H54 (cell line): ENCODE data around the gene BMF.
A peak's percentile ranks its signal among the peaks of the same experiment; 100 is the strongest.
"Not testable (repeated sequence)": the region's sequence is repeated elsewhere in the genome, so short reads cannot be mapped to it uniquely, and the experiment has no call there.

Experiments used
- DNase-seq: peaks from one replicate; pipeline ENCODE4 v3.0.0; 2011; ENCODE audit warnings: low spot score, mixed read lengths; ENCODE audit not compliant: insufficient read length
- FAIRE-seq: peaks from 3 replicates; lab custom pipeline; 2011; peaks lifted over from hg19 to GRCh38; lab: Jason Lieb, UNC
- POLR2A ChIP-seq: IDR thresholded peaks from 2 replicates; pipeline ENCODE4 v1.6.1; 2011; ENCODE audit warnings: low read depth, mild to moderate bottlenecking, low read length

The BMF gene

GRCh38 chr15:40136470-40137302 is 28.0 kb upstream of the BMF start:
- no peak for TF ChIP-seq POLR2A
- FAIRE-seq (no peak), DNase-seq (no peak)

- not testable (repeated sequence) for FAIRE-seq, DNase-seq
These were observed 27.3 kb upstream of the BMF start for GRCh38 chr15:40135846-40136450.

- DNase-seq (no peak), FAIRE-seq (no peak)
- TF ChIP-seq POLR2A: no peak
These were observed 26.2 kb upstream of the BMF start for GRCh38 chr15:40134885-40135284.

- TF ChIP-seq POLR2A: no peak
- DNase-seq (no peak), FAIRE-seq (no peak)
These were observed 24.9 kb upstream of the BMF start for GRCh38 chr15:40133544-40133943.

GRCh38 chr15:40130799-40131502 is 22.3 kb upstream of the BMF start:
- DNase-seq: no peak
- FAIRE-seq: no peak
- TF ChIP-seq POLR2A: no peak

GRCh38 chr15:40130118-40130517 is 21.4 kb upstream of the BMF start:
- DNase-seq (no peak), FAIRE-seq (no peak)
- no peak for TF ChIP-seq POLR2A

- TF ChIP-seq POLR2A: no peak
- DNase-seq: no peak
- FAIRE-seq: no peak
These were observed 20.3 kb upstream of the BMF start for GRCh38 chr15:40128766-40129660.

GRCh38 chr15:40125950-40126349 is 17.3 kb upstream of the BMF start:
- no peak for DNase-seq
- no peak for FAIRE-seq
- TF ChIP-seq POLR2A: no peak

GRCh38 chr15:40124807-40125285 is 16.2 kb upstream of the BMF start:
- DNase-seq: not testable (repeated sequence)

GRCh38 chr15:40124333-40124732 is 15.7 kb upstream of the BMF start:
- DNase-seq, FAIRE-seq: not testable (repeated sequence)

More at GRCh38 chr15:40124807-40125285, 16.2 kb upstream of the BMF start:
- not testable (repeated sequence) for FAIRE-seq

GRCh38 chr15:40123863-40124262 is 15.2 kb upstream of the BMF start:
- FAIRE-seq: peak; percentile 48
- DNase-seq: not testable (repeated sequence)

GRCh38 chr15:40122989-40123388 is 14.3 kb upstream of the BMF start:
- not testable (repeated sequence) for FAIRE-seq, DNase-seq

- DNase-seq: no peak
- FAIRE-seq: no peak
- TF ChIP-seq POLR2A: no peak
These were observed 13.4 kb upstream of the BMF start for GRCh38 chr15:40121911-40122638.
